Measurements from ENCODE around the gene C14orf180.
"Not testable (repeated sequence)": the region's sequence is repeated elsewhere in the genome, so short reads cannot be mapped to it uniquely, and the experiment has no call there.

The C14orf180 gene

GRCh38 chr14:104634886-104635570 lies 55.5 kb downstream of the C14orf180 start:
- H3K27ac ChIP-seq: no peak overlapping the region
- TF ChIP-seq CTCF (conservative IDR thresholded peaks at IDR 0.05): no peak
- no peak for TF ChIP-seq ZFX (IDR thresholded peaks at IDR 0.05)

GRCh38 chr14:104635717-104636116 lies 56.2 kb downstream of the C14orf180 start:
- H3K27ac ChIP-seq: no peak overlapping the region
- no peak for TF ChIP-seq ZFX (IDR thresholded peaks at IDR 0.05)
- no peak for TF ChIP-seq CTCF (conservative IDR thresholded peaks at IDR 0.05)

- TF ChIP-seq CTCF (conservative IDR thresholded peaks at IDR 0.05) (no peak), ZFX (IDR thresholded peaks at IDR 0.05) (no peak)
Observed at GRCh38 chr14:104636131-104636530, 56.6 kb downstream of the C14orf180 start.

GRCh38 chr14:104636846-104637545 lies 57.4 kb downstream of the C14orf180 start:
- not testable (repeated sequence) for H3K27ac ChIP-seq

More at GRCh38 chr14:104636131-104636530, 56.6 kb downstream of the C14orf180 start:
- H3K27ac ChIP-seq: no peak overlapping the region

- H3K27ac ChIP-seq: no peak overlapping the region
- TF ChIP-seq CTCF (conservative IDR thresholded peaks at IDR 0.05) (no peak), ZFX (IDR thresholded peaks at IDR 0.05) (no peak)
Observed at GRCh38 chr14:104637546-104638003, 58.0 kb downstream of the C14orf180 start.

- H3K27ac ChIP-seq: no peak overlapping the region
- TF ChIP-seq CTCF (conservative IDR thresholded peaks at IDR 0.05) (no peak), ZFX (IDR thresholded peaks at IDR 0.05) (no peak)
Observed at GRCh38 chr14:104638190-104638589, 58.6 kb downstream of the C14orf180 start.

- no peak overlapping the region for H3K27ac ChIP-seq
- TF ChIP-seq ZFX (IDR thresholded peaks at IDR 0.05) (no peak), CTCF (conservative IDR thresholded peaks at IDR 0.05) (no peak)
Observed at GRCh38 chr14:104638927-104639450, 59.4 kb downstream of the C14orf180 start.
